GM18502 (cell line): Measurements from ENCODE around the gene CCDC102B.
"Not testable (repeated sequence)": the region's sequence is repeated elsewhere in the genome, so short reads cannot be mapped to it uniquely, and the experiment has no call there.

Experiments used
- ATAC-seq: cut with Tn5 transposase; IDR thresholded peaks from one replicate; pipeline ENCODE4 v1.9.1; 2021; ENCODE audit warnings: mild to moderate bottlenecking; ENCODE audit not compliant: unreplicated experiment, poor library complexity

CCDC102B gene

DNA sequence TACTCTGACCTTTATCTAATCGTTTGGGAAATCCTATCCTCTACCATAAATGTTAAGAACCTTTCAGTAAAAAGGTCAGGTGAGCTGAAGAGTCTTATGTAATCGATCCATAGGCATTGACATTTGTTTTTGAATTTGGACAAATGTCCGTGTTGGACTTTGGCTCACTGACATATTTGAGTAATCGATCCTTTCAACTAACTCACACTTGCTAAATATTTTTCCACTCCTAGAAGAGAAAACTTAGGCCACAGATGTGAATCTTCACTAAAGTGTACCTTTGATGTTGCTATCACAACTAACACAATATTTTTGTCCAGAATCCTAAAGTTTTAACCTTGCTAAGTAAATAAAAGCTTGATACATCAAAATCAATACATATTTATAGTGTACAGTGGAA, 89.5 kb downstream of the CCDC102B start:
- no peak for ATAC-seq

DNA sequence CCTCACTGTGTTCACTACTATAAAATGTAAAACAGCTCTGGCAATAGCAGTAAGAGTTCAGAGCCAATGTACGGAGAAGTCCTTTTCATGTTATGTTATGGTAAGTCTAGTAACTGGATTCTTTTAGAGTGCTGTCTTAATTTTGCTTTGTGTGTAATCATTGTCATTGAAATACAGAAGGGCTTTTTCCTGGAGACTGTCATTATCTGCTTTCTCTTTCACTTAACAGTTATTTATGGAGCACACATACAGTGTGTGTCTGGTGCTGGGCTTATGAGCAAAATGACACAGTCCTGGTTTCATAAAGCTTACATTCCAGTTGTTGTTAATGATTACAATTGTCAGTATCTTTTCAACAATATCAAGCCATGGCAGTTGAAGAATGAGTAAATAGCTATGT, 95.5 kb downstream of the CCDC102B start:
- no peak for ATAC-seq

DNA sequence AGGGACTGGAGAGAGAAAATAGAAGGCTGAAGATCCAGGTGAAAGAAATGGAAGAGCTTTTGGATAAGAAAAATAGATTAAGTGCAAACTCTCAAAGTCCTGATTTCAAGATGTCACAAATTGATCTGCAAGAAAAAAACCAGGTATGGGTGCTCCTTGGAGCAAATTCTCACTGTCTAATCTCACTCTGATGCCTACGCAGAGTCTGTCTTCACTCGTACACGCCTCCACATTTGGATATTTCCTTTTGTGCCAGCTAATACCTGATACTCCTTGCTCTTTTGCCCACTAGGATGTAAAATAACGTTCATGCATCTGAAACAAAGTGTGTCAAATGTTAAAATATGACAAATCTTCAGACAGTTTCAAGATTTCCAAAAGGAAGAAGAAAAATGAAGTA, 99.4 kb downstream of the CCDC102B start:
- ATAC-seq: no peak

DNA sequence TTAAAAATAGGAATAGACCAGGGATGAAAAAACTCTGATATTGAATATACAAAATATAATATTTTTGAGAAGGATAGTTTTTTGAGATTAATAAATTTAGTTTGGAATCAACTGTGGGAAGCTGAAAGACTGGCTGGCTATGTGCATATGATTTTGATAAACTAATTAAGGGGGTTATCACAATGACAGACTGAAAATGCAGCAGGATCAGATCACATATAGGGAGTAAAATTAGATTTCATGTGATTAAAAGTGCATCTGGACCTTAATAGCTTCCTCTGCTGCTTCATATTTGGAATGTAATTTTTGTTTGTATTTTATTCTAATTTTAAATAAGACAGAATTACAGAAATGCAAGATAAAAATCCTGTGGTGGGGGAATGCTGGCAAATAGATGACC, 111.7 kb downstream of the CCDC102B start:
- ATAC-seq: no peak

DNA sequence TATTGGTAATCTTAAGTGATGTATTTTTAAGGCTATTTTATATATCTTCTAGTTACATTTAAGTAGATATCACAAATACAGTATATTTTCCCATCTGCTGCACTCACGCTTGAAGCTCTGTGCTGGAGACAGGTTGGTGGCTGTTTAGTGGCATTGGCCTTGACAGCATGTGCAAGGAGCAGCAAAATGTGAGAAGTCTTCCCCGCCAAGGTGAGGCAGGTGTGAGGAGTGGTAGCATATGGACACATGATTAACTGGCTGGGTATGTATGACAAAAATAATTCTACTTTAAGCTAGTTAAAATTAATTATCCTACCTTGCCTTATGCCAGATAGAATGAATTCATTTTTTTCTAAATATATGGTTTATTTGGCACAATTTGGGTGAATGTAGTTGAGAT, 117.2 kb downstream of the CCDC102B start:
- no peak for ATAC-seq

DNA sequence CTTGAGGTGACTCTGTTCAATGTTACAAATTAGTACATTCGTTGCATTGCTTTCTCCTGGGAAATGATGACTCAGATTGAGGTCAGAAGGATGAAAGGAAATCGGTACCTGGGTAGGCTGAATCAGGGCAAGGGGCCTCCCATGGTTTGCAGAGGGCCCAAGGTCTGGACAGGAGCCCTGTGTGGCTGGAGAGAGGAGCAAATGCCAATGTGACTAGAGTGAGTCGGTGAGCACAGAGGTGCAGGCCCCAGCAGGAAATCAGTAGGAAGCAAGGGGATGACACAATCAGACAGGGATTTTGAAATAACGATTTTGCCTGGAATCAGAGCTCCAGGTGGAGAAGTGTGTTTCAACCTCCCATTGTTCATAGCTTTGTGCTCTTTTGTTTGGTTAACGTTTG, 118.9 kb downstream of the CCDC102B start:
- ATAC-seq: no peak

DNA sequence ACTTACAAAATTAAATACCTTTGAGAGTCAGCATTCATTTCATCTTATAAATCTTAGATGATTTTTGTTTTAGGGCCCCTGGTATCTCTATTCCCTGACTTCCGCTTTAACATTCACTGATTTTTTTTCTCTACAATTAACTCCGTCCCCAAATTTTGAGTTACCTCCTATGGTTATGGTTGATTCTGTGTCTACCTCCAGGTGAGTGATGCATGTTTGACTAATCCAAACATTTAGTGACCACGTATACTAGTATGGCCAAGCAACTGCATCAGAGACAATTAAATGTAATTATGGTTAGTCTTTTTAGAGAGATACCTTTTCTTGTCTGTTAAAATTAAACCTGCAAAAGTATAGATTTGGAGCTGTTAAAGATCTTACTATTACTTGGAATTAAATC, 120.3 kb downstream of the CCDC102B start:
- no peak for ATAC-seq

DNA sequence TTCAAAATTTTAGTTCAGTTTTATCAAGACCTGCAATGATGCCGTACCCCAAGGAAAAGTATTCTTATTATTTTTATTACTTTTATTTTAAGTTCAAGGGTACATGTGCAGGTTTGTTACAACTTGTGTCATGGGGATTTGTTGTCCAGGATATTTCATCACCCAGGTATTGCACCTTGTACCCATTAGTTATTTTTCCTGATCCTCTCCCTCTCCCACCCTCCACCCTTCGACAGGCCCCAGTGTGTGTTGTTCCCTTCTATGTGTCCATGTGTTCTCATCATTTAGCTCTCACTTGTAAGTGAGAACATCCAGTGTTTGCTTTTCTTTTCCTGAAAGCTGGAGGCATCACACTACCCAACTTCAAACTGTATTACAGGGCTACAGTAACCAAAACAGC, 122.0 kb downstream of the CCDC102B start:
- no peak for ATAC-seq

DNA sequence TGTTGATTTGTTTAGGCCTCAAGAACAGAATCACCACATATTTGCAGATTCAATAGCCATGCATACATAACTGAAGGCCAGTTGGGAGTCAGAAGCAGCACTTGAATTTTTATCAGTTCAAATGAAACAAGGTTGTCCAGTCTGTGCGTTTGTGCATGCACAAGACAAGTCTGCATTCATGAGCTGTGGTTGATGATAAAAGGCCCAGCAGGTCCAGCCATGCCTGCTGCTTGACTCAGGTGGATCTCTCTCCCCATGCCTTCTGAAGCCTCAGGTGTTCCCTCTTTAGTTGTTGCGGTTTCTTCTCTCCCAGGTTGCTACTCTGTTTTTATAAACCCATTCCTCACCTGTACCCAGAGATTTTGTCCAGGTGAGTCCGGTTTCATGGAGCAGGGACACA, 124.5 kb downstream of the CCDC102B start:
- no peak for ATAC-seq

DNA sequence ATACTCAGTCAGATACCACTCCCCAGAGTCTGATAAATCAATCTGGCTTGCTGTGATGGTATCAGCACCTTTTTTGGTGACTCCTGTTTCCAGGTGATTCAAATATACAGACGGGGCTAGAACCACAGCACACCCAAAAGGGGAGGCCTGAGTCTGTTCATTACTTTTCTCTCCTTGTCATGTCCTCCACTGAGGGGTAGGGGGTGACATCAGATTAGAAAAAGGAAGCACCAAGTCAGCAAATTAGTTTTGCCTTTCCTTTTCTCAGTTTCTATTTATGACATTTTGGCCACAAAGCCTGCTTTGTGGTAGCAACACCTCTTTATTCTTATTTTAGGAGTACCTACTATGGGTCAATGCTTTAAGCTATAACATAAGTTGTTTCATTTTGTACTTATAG, 127.4 kb downstream of the CCDC102B start:
- ATAC-seq: peak; percentile 87

DNA sequence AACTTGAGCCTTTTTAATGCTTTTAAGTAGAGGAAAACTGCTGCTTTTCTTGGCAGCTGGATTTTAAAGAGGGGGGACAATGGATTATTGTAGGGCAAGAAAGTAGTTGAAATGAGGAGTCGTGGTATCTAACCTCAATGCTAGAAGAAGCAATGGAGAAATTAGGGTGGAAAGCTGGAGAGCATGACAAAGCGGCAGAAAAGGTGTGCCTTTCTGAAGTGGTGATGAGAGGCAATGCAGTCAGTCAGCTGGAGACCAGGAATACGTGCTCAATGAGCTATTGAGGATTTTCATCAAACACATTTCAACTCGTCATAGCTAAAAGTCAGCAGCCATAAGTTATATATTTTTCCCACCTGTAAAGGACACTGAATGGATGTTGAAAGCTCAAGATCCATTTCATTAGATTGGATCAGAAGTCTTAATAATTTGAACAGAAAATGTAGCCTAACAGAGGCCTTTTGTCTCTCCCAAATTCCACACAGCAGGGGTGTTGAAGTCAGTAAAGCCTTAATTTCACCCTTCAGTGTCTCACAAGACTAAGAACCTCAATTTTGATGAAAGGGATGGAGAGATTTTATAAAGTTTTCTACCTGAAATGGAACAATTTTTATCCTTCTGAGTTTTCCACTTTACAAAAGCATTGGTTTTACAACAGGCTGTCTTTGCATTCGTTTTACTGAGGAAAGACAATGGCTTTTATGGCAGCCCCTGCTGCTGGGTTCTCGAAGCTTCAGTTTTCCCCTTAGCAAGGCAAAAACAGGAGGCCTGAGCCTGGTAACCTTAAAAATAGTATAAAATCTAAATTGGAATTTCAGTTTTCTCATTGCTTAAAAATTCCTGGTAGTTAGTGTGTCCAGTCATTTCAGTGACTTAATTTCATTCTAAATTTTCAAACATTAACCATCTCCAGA, 131.1 kb downstream of the CCDC102B start:
- ATAC-seq: no peak

DNA sequence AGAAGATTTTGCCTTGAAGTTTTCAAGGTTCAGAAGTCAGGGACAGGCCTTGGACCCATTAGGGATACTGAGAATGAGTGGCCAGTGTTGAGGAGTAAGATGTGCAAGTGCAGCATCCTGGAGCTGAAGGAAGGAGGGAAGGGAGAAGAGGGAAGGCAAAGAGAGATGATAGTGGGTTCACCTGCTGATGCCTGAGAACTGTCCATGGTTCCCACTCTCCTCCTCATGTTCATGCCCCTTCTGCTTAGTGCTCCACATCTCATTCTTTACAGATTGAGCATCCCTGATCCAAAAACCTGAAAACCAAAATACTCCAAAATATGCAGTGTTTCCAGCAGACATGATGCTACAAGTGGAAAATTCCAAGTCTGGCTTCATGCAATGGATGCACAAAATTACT, 137.8 kb downstream of the CCDC102B start:
- ATAC-seq: no peak

DNA sequence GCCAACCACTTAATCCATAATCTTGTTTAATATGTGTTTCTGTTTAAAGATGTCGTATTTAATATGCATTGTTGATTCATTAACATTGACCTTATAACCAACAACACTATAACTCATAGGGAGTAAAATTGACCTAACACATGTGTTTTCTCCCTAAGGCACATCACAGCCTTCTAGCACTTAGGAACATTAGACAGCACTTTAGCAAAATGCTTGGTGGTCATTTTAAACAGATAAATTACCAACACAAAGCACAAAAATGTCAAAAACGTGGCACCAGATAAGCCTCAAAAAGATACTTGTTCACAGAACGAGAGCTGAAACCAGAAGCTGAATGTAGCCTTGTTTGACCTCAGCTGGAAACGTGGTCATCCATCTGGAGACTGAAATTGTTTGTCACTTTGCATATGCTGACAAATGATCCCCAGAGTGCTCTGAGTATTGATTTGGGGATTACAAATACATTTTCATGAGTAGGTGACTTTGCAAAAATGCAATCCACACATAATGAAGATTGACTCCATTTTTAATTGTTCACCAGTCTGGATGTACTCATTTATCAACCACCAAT, 139.2 kb downstream of the CCDC102B start:
- peak; percentile 53 for ATAC-seq

DNA sequence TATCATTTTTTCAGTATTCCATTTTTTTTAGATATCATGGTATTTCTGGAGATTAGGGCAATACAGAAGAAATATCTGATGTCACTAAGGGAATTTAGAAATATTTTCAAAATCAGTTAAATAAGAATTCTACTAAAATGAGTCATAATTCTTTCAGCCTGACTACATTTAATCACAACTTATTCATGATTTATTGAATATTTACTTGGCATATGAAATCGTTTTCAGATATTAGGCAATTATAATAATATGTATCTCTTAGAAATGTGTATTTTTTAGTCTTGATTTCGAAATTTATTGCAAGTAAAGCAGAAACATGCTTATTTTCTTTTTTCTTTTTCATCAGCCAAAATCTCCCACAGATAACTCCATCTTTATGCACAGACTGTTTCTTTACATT, 142.2 kb downstream of the CCDC102B start:
- ATAC-seq: no peak

DNA sequence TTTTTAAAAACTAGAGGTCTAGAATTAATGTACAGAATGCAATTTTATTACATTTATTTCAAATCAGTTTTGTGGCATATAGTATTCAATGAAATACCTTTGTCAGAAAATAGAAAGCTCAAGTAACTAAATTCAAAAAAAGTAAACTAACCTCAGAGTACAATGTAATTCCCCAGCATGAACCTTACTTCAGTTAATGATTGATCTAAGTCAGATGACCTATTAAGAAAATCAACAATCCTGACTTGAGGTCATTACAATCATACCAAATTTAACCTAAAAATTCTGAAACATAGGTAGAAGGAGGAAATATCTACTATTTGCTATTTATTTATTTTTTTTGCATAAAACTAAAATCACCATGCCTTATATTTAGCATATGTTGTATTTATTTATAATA, 142.9 kb downstream of the CCDC102B start:
- ATAC-seq: no peak

DNA sequence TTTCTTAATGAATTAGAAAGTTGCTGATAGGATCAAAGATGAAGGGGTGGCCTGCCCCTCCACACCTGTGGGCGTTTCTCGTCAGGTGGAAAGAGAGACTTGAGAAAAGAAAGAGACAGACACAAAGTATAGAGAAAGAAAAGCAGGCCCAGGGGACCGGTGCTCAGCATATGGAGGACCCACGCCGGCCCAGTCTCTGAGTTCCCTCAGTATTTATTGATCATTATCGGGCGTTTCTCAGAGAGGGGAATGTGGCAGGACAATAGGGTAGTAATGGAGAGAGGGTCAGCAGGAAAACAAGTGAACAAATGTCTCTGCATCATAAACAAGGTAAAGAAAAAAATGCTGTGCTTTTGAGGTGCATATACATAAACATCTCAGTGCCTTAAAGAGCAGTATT, 144.3 kb downstream of the CCDC102B start:
- ATAC-seq: no peak

DNA sequence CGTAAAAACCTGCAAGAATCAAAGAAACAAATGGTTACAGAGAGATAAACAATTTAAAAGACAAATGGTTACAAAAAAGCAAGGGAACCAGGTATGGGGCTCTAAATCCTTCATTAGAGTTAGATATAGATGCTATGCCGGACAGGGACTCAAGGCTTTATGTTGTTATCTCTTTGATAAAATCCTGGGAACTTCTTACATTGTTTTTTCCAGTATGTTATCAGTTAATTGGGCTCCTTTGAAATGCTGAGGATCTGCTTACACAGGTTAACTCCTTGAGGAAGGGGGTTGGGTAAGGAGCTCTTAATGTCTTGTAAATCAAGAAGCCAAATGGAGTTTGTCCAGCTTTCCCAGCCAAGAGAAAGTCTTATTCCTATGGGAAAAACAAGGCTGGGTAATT, 146.0 kb downstream of the CCDC102B start:
- ATAC-seq: not testable (repeated sequence)

DNA sequence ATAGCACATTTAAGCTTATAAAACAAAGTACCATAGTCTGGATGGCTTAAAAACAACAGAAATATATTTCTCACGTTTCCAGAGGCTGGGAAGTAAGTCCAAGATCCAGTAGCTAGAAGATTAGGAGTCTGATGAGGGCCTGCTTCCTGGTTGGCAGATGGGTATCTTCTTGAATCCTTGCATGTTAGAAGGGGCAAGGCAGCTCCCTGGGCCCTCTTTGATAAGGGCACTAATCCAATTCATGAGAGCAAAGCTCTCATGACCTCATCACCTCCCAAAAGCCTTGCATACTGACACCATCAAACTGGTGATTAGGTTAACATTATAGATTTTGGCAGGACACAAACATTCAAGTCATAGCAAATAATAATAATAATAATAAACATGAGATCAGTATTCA, 146.4 kb downstream of the CCDC102B start:
- ATAC-seq: no peak

DNA sequence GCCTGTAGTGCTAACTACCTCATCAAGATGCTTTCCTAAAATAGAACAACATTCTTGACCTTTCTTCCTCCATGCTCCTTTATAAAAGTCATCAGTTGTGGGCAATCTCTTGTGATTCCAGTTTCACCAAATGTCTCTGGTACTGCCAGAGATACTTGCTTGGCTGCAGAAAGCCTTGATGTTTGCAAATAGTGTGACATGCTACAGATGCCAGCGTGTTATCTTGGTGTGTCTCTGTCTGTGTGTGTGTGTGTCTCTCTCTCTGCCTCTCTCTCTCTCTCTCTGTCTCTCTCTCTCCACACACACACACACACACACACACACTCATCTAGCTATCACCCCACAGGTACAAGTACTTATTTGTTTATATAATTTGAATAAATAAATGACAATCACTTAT, 146.9 kb downstream of the CCDC102B start:
- ATAC-seq: no peak

DNA sequence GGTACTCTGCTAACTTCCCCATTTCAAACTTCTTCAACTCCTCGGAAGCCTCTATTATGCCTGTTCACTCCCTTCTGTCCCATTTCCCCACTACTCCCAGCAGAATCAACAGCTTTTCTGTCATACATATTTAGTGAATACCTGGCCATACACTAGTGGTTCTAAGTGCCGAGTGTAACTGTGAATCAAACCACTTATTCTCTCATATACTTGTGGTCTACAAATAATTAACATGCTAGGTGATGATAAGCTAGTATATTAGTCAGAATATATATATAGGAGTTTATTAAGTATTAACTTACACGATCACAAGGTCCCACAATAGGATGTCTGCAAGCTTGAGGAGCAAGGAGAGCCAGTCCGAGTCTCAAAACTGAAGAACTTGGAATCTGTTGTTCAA, 150.7 kb downstream of the CCDC102B start:
- ATAC-seq: no peak

DNA sequence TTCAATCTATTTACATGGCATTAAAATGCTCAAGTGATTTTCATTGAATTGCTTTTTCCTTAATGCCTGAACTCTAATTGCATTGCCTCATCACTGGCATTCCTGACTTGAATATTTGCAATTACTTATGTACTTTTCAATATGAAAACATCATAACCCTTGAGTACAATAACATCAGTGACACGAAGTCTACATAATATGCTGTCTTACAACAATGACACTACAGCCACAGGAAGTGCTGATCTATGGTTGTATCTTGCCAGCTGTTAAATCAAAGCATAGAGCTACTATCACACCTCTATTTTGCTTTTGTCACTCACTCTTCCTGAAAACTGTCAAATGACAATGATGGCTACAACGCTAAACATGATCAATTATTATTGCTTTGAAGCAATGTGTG, 156.9 kb downstream of the CCDC102B start:
- no peak for ATAC-seq

DNA sequence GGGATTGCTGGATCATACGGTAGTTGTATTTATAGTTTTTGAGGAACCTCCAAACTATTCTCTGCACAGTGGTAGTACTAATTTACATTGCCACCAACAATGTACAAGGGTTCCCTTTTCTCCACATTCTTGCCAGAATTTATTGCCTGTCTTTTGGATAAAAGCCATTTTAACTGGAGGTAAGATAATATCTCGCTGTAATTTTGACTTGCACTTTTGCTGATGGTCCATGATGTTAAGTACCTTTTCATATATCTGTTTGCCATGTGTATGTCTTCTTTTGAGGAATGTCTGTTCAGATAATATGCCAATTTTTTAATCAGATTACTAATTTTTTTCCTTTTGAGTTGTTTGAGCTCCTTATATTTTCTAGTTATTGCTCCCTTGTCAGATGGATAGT, 158.8 kb downstream of the CCDC102B start:
- no peak for ATAC-seq
